ENCODE results near the gene KRT36.

Gene KRT36

GRCh38 chr17:41500131-41500911 is 10.6 kb upstream of the KRT36 start:
- DNase-seq, result no peak

DNA sequence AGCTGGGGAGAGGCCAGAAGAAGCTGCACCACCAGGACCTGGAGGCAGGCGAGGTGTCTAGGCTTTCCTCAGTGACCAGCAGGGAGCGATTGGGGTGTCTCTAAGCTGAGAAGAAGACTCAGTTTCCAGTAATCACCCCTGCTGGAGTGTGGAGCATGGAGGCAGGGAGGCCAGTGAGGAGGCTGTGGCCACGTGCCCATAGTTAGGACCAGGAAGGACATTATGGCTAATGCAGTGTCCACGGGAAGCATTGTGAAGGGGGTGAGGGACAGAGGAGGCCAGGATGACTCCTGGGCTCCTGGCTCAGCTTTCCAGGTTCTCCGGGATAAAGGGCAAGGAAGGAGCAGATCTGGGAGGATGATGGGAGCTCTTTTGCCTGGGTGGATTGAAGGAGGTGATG is 10.0 kb upstream of the KRT36 start:
- DNase-seq, result no peak

- DNase-seq, result no peak
These were observed 8.6 kb upstream of the KRT36 start for GRCh38 chr17:41498276-41498675.

DNA sequence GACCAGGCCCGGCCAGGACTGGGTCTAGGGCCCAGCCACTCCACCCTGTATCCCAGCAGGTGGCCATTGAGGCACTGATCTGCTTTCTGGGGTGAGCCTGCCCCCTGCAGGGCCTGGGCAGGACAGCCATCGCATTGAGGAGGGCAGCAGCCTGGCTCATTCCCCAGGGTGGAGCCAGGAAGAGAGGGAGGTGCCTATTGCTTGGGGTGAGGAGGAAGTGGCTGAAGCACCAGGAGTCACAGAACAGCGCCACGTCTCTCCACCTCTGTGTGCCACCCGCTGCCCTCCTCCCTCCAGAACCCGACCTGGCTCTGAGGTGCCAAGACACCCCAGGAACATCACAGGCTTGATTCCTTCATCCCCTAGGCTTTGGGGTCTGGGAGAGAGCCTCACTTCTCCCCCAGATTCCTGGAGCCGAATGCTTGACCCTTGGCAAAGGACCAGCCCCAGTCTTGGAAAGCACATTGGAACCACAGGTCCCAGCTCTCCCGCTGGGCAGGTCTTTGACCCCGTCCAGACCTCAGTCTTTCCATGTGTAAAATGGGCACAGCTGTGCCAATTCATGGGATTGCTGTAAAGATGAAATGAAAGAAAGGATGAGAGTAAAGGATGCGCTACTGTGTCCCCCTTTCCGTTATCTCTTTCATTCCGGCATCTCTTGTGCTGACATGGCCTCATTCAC is 7.2 kb upstream of the KRT36 start:
- DNase-seq, result no peak

GRCh38 chr17:41494524-41494923 is 4.8 kb upstream of the KRT36 start:
- DNase-seq, result no peak

GRCh38 chr17:41492771-41493170 is 3.1 kb upstream of the KRT36 start:
- DNase-seq, result no peak

- DNase-seq, result peak; percentile 15
These were observed 2.6 kb upstream of the KRT36 start for GRCh38 chr17:41492351-41492750.

DNA sequence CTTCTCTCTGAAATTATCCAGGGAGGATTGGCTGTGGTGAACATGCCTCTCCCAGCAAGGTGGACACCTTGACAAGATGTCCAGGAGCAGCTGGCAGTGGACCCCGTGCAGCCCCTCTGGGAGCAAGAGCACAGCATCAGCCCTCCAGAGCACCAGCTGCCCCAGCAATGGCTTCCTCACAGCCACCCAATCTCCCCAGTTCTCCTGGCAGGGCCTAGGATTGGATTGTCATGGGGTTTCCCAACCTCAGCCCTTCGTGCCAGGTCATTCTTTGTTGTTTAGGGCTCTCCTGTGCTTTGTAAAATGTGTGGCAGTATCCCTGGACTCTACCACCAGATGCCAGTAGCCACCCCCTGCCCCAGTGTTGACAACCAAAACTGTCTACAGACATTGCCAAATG is 1.8 kb upstream of the KRT36 start:
- DNase-seq, result no peak

- no peak for DNase-seq
These were observed 585 bp upstream of the KRT36 start for GRCh38 chr17:41490000-41490990.

GRCh38 chr17:41486809-41487530 is 2.7 kb downstream of the KRT36 start:
- DNase-seq, result no peak

- DNase-seq, result no peak
These were observed 3.4 kb downstream of the KRT36 start for GRCh38 chr17:41486316-41486715.

- no peak for DNase-seq
These were observed 4.5 kb downstream of the KRT36 start for GRCh38 chr17:41484920-41485904.

- no peak for DNase-seq
These were observed 5.5 kb downstream of the KRT36 start for GRCh38 chr17:41483991-41484826.

- no peak for DNase-seq
These were observed 6.2 kb downstream of the KRT36 start for GRCh38 chr17:41483531-41483930.

GRCh38 chr17:41481036-41481435 is 8.7 kb downstream of the KRT36 start, which contains the start of gene KRT35:
KRT35 (minus strand) TSS chr17:41481151; CDS start chr17:41481097, 54 bp downstream.
- no peak for DNase-seq

- no peak for DNase-seq
These were observed 9.1 kb downstream of the KRT36 start for GRCh38 chr17:41480581-41480980.

GRCh38 chr17:41480136-41480535 is 9.6 kb downstream of the KRT36 start:
- DNase-seq, result no peak

DNA sequence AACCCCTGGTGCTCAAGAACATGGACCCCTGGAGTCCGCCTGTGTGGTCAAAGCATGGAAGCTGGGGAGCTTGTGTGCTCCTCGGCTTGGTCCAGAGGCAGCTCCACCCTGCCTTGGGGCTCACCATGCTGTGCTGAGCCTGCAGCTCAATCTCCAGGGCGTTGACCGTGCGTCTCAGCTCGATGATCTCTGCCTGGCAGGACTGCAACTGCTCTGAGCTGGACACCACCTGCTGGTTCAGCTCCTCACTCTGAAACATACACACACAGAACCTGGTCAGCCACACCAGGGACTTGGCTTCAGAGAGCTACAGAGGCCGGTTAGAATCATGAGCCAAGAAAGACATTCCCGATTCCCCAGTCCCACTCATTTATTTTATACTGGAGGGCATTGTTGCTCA is 11.5 kb downstream of the KRT36 start:
- DNase-seq, result no peak

DNA sequence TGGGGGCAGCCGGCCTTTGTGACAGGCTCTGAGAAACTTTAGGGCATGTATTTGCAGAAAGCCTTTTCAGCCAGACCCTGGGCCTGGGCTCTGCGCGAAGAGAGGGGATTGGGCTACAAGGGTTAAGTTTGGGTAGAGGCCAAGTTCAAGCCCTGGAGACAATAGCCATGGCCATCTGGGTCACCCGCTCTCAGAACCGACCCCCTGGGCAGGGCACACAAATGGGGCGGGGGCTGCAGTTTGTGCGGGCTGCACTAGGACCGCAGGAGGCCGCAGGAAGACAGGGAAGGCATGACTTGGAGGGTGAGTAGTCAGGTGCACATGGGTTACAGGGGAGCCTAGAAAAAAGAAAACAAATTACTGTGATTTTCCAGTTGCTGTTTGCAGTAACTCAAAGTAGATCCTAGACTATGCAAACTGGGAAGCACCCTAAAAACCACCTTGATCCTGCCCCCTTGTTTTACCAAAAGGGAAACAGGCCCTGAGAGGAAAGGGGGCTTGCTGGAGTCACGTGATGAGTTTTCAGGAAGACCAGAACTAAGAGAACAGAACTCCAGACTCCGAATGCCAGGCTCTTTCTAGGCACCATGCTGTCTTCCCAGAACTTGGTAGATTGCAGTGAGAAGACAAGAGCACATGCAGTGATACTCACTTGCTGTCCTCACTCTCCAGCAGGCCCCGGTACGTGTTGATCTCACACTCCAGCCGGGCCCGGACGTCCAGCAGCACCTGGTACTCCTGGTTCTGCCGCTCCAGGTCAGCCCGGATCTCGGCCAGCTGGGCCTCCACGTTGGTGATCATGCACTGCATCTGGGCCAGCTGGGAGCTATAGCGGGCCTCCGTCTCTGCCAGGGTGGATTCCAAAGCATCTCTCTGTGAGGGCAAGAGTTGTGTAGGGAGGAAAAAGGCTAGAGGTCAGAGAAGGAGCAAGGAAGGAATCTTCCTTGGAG is 12.6 kb downstream of the KRT36 start:
- DNase-seq, result no peak

Data from midbrain (tissue), 1 donor.